Measurements from ENCODE around the gene ARRB1. TPM values are rescaled to one million over a fixed set of nuclear protein-coding genes. Genes with fewer than 3 reads are reported as not detected.

ARRB1 gene
- total and polyA plus RNA-seq, 2 of the 13 experiments (the other 11 are each of a cell fraction or from before 2014, with no cell fraction given), result 22.5 to 35.7 TPM

GRCh38 chr11:75351791-75352587, 528 bp upstream of the ARRB1 start (continued):
- TF ChIP-seq TBL1XR1 (IDR thresholded peaks at IDR 0.05; ENCODE audit: borderline replicate concordance, low read length, partially characterized antibody) (no peak), ZSCAN12 (CRISPR knock-in tag; IDR thresholded peaks at IDR 0.05) (no peak), TAF1 (CRISPR knock-in tag; IDR thresholded peaks at IDR 0.05) (no peak), KLF12 (CRISPR knock-in tag; IDR thresholded peaks at IDR 0.05; ENCODE audit: borderline replicate concordance) (no peak), PITX1 (CRISPR knock-in tag; IDR thresholded peaks at IDR 0.05) (peak; percentile 31; the same call in 1 of the 2 replicates), ZFYVE20 (CRISPR knock-in tag; IDR thresholded peaks at IDR 0.05; ENCODE audit: borderline replicate concordance, low read depth) (no peak), HOXA9 (CRISPR knock-in tag; IDR thresholded peaks at IDR 0.05; ENCODE audit: borderline replicate concordance) (peak; percentile 78; the same call in 1 of the 2 replicates), ZNF441 (CRISPR knock-in tag; IDR thresholded peaks at IDR 0.05; ENCODE audit: borderline replicate concordance) (peak; percentile 77; the same call in 1 of the 2 replicates), THYN1 (CRISPR knock-in tag; IDR thresholded peaks at IDR 0.05; ENCODE audit: borderline replicate concordance, low read depth) (no peak), ZFP41 (CRISPR knock-in tag; IDR thresholded peaks at IDR 0.05; ENCODE audit: borderline replicate concordance) (no peak; the same call in 1 of the 2 replicates), ZNF879 (CRISPR knock-in tag; IDR thresholded peaks at IDR 0.05) (no peak), ZMAT5 (CRISPR knock-in tag; IDR thresholded peaks at IDR 0.05; ENCODE audit: borderline replicate concordance, low read depth) (no peak), RBM39 (IDR thresholded peaks at IDR 0.05; ENCODE audit: low read depth, low read length, poor library complexity, severe bottlenecking) (peak; percentile 60), ARNT2 (CRISPR knock-in tag; IDR thresholded peaks at IDR 0.05; ENCODE audit: low read depth) (no peak; the same call in 1 of the 2 replicates), SNRNP70 (IDR thresholded peaks at IDR 0.05; ENCODE audit: low read depth, low read length) (no peak), ZNF143 (CRISPR knock-in tag; IDR thresholded peaks at IDR 0.05) (no peak), SMARCE1 (IDR thresholded peaks at IDR 0.05; ENCODE audit: borderline replicate concordance) (no peak), ESRRA (CRISPR knock-in tag; IDR thresholded peaks at IDR 0.05; ENCODE audit: low read depth) (no peak), RFX3 (CRISPR knock-in tag; IDR thresholded peaks at IDR 0.05) (no peak), ZNF616 (CRISPR knock-in tag; IDR thresholded peaks at IDR 0.05; ENCODE audit: low read depth) (no peak), TFAP4 (IDR thresholded peaks at IDR 0.05; ENCODE audit: borderline replicate concordance, low read depth) (peak; percentile 52; the same call in 1 of the 2 replicates), NR2F1 (CRISPR knock-in tag; IDR thresholded peaks at IDR 0.05) (peak; percentile 40 to 82; a peak in 3 of 4 replicates)
- TF ChIP-seq, protein P1, sequence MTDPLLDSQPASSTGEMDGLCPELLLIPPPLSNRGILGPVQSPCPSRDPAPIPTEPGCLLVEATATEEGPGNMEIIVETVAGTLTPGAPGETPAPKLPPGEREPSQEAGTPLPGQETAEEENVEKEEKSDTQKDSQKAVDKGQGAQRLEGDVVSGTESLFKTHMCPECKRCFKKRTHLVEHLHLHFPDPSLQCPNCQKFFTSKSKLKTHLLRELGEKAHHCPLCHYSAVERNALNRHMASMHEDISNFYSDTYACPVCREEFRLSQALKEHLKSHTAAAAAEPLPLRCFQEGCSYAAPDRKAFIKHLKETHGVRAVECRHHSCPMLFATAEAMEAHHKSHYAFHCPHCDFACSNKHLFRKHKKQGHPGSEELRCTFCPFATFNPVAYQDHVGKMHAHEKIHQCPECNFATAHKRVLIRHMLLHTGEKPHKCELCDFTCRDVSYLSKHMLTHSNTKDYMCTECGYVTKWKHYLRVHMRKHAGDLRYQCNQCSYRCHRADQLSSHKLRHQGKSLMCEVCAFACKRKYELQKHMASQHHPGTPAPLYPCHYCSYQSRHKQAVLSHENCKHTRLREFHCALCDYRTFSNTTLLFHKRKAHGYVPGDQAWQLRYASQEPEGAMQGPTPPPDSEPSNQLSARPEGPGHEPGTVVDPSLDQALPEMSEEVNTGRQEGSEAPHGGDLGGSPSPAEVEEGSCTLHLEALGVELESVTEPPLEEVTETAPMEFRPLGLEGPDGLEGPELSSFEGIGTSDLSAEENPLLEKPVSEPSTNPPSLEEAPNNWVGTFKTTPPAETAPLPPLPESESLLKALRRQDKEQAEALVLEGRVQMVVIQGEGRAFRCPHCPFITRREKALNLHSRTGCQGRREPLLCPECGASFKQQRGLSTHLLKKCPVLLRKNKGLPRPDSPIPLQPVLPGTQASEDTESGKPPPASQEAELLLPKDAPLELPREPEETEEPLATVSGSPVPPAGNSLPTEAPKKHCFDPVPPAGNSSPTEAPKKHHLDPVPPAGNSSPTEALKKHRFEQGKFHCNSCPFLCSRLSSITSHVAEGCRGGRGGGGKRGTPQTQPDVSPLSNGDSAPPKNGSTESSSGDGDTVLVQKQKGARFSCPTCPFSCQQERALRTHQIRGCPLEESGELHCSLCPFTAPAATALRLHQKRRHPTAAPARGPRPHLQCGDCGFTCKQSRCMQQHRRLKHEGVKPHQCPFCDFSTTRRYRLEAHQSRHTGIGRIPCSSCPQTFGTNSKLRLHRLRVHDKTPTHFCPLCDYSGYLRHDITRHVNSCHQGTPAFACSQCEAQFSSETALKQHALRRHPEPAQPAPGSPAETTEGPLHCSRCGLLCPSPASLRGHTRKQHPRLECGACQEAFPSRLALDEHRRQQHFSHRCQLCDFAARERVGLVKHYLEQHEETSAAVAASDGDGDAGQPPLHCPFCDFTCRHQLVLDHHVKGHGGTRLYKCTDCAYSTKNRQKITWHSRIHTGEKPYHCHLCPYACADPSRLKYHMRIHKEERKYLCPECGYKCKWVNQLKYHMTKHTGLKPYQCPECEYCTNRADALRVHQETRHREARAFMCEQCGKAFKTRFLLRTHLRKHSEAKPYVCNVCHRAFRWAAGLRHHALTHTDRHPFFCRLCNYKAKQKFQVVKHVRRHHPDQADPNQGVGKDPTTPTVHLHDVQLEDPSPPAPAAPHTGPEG (CRISPR knock-in tag; IDR thresholded peaks at IDR 0.05), result no peak
